ENCODE measurements around the gene FBXW8.

- no peak for TF ChIP-seq POLR2A (IDR thresholded peaks at IDR 0.05)
- TF ChIP-seq, protein P1, sequence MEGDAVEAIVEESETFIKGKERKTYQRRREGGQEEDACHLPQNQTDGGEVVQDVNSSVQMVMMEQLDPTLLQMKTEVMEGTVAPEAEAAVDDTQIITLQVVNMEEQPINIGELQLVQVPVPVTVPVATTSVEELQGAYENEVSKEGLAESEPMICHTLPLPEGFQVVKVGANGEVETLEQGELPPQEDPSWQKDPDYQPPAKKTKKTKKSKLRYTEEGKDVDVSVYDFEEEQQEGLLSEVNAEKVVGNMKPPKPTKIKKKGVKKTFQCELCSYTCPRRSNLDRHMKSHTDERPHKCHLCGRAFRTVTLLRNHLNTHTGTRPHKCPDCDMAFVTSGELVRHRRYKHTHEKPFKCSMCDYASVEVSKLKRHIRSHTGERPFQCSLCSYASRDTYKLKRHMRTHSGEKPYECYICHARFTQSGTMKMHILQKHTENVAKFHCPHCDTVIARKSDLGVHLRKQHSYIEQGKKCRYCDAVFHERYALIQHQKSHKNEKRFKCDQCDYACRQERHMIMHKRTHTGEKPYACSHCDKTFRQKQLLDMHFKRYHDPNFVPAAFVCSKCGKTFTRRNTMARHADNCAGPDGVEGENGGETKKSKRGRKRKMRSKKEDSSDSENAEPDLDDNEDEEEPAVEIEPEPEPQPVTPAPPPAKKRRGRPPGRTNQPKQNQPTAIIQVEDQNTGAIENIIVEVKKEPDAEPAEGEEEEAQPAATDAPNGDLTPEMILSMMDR (IDR thresholded peaks at IDR 0.05 in 4 of 5, conservative IDR thresholded peaks at IDR 0.05 in 1 of 5) = no peak
Measured at GRCh38 chr12:116964054-116965050, 53.6 kb downstream of the FBXW8 start.
